GM12878 (cell line): ENCODE measurements around the gene NMRK1. TPM values are rescaled to one million over a fixed set of nuclear protein-coding genes. Genes with fewer than 3 reads are reported as not detected.

Experiments used
- ATAC-seq: fragments of 200-7000 bp; cut with Tn5 transposase; 3 replicates; pipeline ENCODE4 v1.9.1; 2020; ENCODE audit warnings: mild to moderate bottlenecking, moderate library complexity
- BruUV-seq: library from RNA; stranded (reverse); fragments of 400-500 nt; replicated peaks from 2 replicates; lab custom pipeline; 2021; lab: Mats Ljungman, UMichigan
- CTCF ChIA-PET: fragments of 300-600 bp; sonication (Branson Sonifier 250); formaldehyde crosslinking; extraction: SDS; loops from one replicate; lab custom pipeline; 2021; ENCODE audit warnings: inconsistent platforms; lab: Yijun Ruan, JAX
- POLR2A ChIA-PET: fragments of 350-600 bp; formaldehyde crosslinking; extraction: SDS; loops from one replicate; lab custom pipeline; 2021; ENCODE audit warnings: inconsistent platforms; lab: Charles Lee
- RAD21 ChIA-PET: fragments of 300-600 bp; sonication (Branson Sonifier 250); formaldehyde crosslinking; loops from one replicate; lab custom pipeline; 2023; ENCODE audit warnings: antibody characterized with exemption; ENCODE audit not compliant: unreplicated experiment; lab: Charles Lee
- SMC1A ChIA-PET: fragments of 300-600 bp; sonication (Branson Sonifier 250); formaldehyde crosslinking; loops from one replicate; lab custom pipeline; 2023; ENCODE audit not compliant: unreplicated experiment, uncharacterized antibody; lab: Charles Lee
- DNase-seq: peaks from one replicate; pipeline ENCODE4 v3.0.0-alpha.2; 2011; ENCODE audit warnings: low read depth, low spot score
- FAIRE-seq: peaks from 3 replicates; lab custom pipeline; 2011; peaks lifted over from hg19 to GRCh38; lab: Jason Lieb, UNC
- H2AFZ ChIP-seq: 2 replicates; pipeline ENCODE4 v1.6.0; 2011; ENCODE audit warnings: low read depth, low read length, control low read depth; ENCODE audit not compliant: control insufficient read depth
- H3K27ac ChIP-seq: 2 replicates; pipeline ENCODE4 v1.5.1; 2011; ENCODE audit warnings: control low read depth; ENCODE audit not compliant: control insufficient read depth, insufficient read depth
- H3K27me3 ChIP-seq, 2 experiments: replicated peaks in 1 of 2; 2 replicates each; pipeline versions ENCODE4 v1.6.0 to v1.6.1; 2011; ENCODE audit warnings: low read length in 1 of 2; ENCODE audit not compliant: control insufficient read depth in 2 of 2, insufficient read depth in 2 of 2
- H3K36me3 ChIP-seq, 2 experiments: 2 replicates each; pipeline ENCODE4 v1.5.1; 2011; ENCODE audit warnings: low read length in 1 of 2; ENCODE audit not compliant: control insufficient read depth in 2 of 2, insufficient read depth in 2 of 2
- H3K4me1 ChIP-seq: 2 replicates; pipeline ENCODE4 v1.6.1; 2011; ENCODE audit warnings: mild to moderate bottlenecking, low read length, moderate library complexity, mixed read lengths; ENCODE audit not compliant: control insufficient read depth, insufficient read depth
- H3K4me2 ChIP-seq: 2 replicates; pipeline ENCODE4 v1.6.0; 2011; ENCODE audit warnings: control low read depth; ENCODE audit not compliant: control insufficient read depth, insufficient read depth
- H3K4me3 ChIP-seq: fragments of 200-600 bp; sonication (generic); 2 replicates; pipeline ENCODE4 v1.5.1; 2016
- H3K79me2 ChIP-seq: 2 replicates; pipeline ENCODE4 v1.6.0; 2011; ENCODE audit warnings: low read length; ENCODE audit not compliant: control insufficient read depth, insufficient read depth
- H3K9ac ChIP-seq: 2 replicates; pipeline ENCODE4 v1.8.0; 2011; ENCODE audit warnings: low read length, control low read depth, mixed read lengths; ENCODE audit not compliant: control insufficient read depth, insufficient read depth
- H3K9me3 ChIP-seq: replicated peaks from 3 replicates; pipeline ENCODE4 v1.5.1; 2011; ENCODE audit warnings: mild to moderate bottlenecking, low read length; ENCODE audit not compliant: control insufficient read depth, insufficient read depth
- H4K20me1 ChIP-seq: 2 replicates; pipeline ENCODE4 v1.6.0; 2011; ENCODE audit not compliant: control insufficient read depth, insufficient read depth
- ATF2 ChIP-seq: IDR thresholded peaks from 2 replicates; pipeline ENCODE4 v1.6.1; 2012; ENCODE audit warnings: low read length, inconsistent platforms
- BCL11A ChIP-seq: IDR thresholded peaks from 2 replicates; pipeline ENCODE4 v1.6.1; 2011; ENCODE audit warnings: low read depth, low read length
- CBX5 ChIP-seq: sonication (generic); IDR thresholded peaks from 2 replicates; pipeline ENCODE4 v1.6.1; 2016; ENCODE audit warnings: low read depth, moderate library complexity, mild to moderate bottlenecking, inconsistent platforms
- CEBPB ChIP-seq, 2 experiments: fragments of 150-350 bp in 1 of 2; IDR thresholded peaks; 2 replicates each; pipeline ENCODE4 v1.6.1; 2012 to 2014; ENCODE audit warnings: low read depth in 2 of 2, low read length in 2 of 2, borderline replicate concordance in 1 of 2, inconsistent platforms in 1 of 2
- ETV6 ChIP-seq, 2 experiments: fragments of 450-650 bp in 1 of 2; IDR thresholded peaks in 1 of 2; conservative IDR thresholded peaks in 1 of 2; 2 replicates each; pipeline ENCODE4 v1.6.1; 2014; ENCODE audit warnings: antibody characterized with exemption in 1 of 2, borderline replicate concordance in 1 of 2, low read depth in 1 of 2, mild to moderate bottlenecking in 1 of 2, moderate library complexity in 1 of 2
- NR2C2 ChIP-seq: IDR thresholded peaks from 2 replicates; pipeline ENCODE4 v1.6.1; 2011; ENCODE audit warnings: borderline replicate concordance, low read depth; ENCODE audit not compliant: control insufficient read depth, insufficient read length
- POLR2AphosphoS2 ChIP-seq: IDR thresholded peaks from 2 replicates; pipeline ENCODE4 v1.6.1; 2011; ENCODE audit warnings: low read depth, mild to moderate bottlenecking, low read length, improper control_type of control experiment, moderate library complexity
- SMAD1 ChIP-seq: fragments of 450-650 bp; IDR thresholded peaks from 2 replicates; pipeline ENCODE4 v1.6.1; 2018; ENCODE audit warnings: mild to moderate bottlenecking, low read depth; ENCODE audit not compliant: partially characterized antibody
- SMAD5 ChIP-seq: IDR thresholded peaks from 2 replicates; pipeline ENCODE4 v1.6.1; 2016; ENCODE audit warnings: antibody characterized with exemption, low read depth
- TCF3 ChIP-seq: IDR thresholded peaks from 2 replicates; pipeline ENCODE4 v1.6.1; 2012; ENCODE audit warnings: low read depth, mild to moderate bottlenecking, low read length, borderline replicate concordance; ENCODE audit not compliant: insufficient read depth
- WGBS: methylation state at CpG from one replicate; pipeline ENCODE4 v1.1.6; 2016; ENCODE audit warnings: low lambda C conversion rate; ENCODE audit not compliant: insufficient replicate concordance, insufficient coverage; ENCODE audit errors: missing lambda C conversion rate; 5-methylcytosine and 5-hydroxymethylcytosine counted together
- in situ Hi-C: fragments of 300-500 bp; cut with MboI; formaldehyde crosslinking; loops from 9 replicates; pipeline ENCODE4 v1.14.3; 2018; ENCODE audit warnings: mixed read lengths
- intact Hi-C: fragments of 100-400 bp; cut with micrococcal nuclease; formaldehyde crosslinking; loops from one replicate; pipeline ENCODE4 v1.14.2; 2022; ENCODE audit not compliant: unreplicated experiment
- polyA plus RNA-seq, 11 experiments: library from polyadenylated mRNA; depleted of rRNA in 4 of 11; unstranded in 6 of 11; stranded (reverse) in 5 of 11; fragments of >200 nt; fragmentation: Nextera tagmentation in 4 of 11; fragmentation: Illumina TruSeq in 1 of 11; extraction: Ambion mirVana in 4 of 11; extraction: Trizol in 1 of 11; gene quantifications; 1 replicate in 1 of 11; 2 replicates in 10 of 11; pipeline versions ENCODE4 v1.2.1 to v1.2.3, GENCODE V29; 2011 to 2016; ENCODE audit warnings: inconsistent platforms in 2 of 11, missing spikeins in 2 of 11, low read depth in 1 of 11
- total RNA-seq, 4 experiments: library from RNA; depleted of rRNA in 3 of 4; stranded (reverse); fragments of >200 nt in 3 of 4; fragmentation: Illumina TruSeq in 1 of 4; extraction: Trizol in 1 of 4; gene quantifications; 2 replicates each; pipeline versions ENCODE4 v1.2.1 to v1.2.3, GENCODE V29; 2013 to 2021
- TF ChIP-seq, protein P1 (sequence below): fragments of 450-650 bp; formaldehyde crosslinking; IDR thresholded peaks from 2 replicates; pipeline ENCODE4 v1.4.0; 2020; ENCODE audit warnings: mild to moderate bottlenecking, moderate library complexity
- TF ChIP-seq, protein P2 (sequence below): fragments of 450-650 bp; IDR thresholded peaks from 2 replicates; pipeline ENCODE4 v1.6.1; 2017; ENCODE audit warnings: mild to moderate bottlenecking, moderate library complexity

NMRK1 gene
- total and polyA plus RNA-seq, 10 of the 15 experiments (the other 5 are each of a cell fraction or from before 2014, with no cell fraction given), result 8.4 to 17.2 (median 12.1) TPM

GRCh38 chr9:75131700-75132099, 43.7 kb upstream of the NMRK1 start:
- in situ Hi-C loops, result no loop called here
- 100% methylated on average over 3 of the region's 3 CpGs for WGBS
- TF ChIP-seq TCF3, result no peak
- no peak for TF ChIP-seq POLR2AphosphoS2
- no peak for TF ChIP-seq SMAD1
- TF ChIP-seq ETV6 (conservative IDR thresholded peaks at IDR 0.05 in 1 of 2, IDR thresholded peaks at IDR 0.05 in 1 of 2; ENCODE audit: borderline replicate concordance in 1 of 2, low read depth in 1 of 2), result no peak
- TF ChIP-seq, protein P1, sequence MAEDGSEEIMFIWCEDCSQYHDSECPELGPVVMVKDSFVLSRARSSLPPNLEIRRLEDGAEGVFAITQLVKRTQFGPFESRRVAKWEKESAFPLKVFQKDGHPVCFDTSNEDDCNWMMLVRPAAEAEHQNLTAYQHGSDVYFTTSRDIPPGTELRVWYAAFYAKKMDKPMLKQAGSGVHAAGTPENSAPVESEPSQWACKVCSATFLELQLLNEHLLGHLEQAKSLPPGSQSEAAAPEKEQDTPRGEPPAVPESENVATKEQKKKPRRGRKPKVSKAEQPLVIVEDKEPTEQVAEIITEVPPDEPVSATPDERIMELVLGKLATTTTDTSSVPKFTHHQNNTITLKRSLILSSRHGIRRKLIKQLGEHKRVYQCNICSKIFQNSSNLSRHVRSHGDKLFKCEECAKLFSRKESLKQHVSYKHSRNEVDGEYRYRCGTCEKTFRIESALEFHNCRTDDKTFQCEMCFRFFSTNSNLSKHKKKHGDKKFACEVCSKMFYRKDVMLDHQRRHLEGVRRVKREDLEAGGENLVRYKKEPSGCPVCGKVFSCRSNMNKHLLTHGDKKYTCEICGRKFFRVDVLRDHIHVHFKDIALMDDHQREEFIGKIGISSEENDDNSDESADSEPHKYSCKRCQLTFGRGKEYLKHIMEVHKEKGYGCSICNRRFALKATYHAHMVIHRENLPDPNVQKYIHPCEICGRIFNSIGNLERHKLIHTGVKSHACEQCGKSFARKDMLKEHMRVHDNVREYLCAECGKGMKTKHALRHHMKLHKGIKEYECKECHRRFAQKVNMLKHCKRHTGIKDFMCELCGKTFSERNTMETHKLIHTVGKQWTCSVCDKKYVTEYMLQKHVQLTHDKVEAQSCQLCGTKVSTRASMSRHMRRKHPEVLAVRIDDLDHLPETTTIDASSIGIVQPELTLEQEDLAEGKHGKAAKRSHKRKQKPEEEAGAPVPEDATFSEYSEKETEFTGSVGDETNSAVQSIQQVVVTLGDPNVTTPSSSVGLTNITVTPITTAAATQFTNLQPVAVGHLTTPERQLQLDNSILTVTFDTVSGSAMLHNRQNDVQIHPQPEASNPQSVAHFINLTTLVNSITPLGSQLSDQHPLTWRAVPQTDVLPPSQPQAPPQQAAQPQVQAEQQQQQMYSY (CRISPR knock-in tag), result no peak
- TF ChIP-seq, protein P2, sequence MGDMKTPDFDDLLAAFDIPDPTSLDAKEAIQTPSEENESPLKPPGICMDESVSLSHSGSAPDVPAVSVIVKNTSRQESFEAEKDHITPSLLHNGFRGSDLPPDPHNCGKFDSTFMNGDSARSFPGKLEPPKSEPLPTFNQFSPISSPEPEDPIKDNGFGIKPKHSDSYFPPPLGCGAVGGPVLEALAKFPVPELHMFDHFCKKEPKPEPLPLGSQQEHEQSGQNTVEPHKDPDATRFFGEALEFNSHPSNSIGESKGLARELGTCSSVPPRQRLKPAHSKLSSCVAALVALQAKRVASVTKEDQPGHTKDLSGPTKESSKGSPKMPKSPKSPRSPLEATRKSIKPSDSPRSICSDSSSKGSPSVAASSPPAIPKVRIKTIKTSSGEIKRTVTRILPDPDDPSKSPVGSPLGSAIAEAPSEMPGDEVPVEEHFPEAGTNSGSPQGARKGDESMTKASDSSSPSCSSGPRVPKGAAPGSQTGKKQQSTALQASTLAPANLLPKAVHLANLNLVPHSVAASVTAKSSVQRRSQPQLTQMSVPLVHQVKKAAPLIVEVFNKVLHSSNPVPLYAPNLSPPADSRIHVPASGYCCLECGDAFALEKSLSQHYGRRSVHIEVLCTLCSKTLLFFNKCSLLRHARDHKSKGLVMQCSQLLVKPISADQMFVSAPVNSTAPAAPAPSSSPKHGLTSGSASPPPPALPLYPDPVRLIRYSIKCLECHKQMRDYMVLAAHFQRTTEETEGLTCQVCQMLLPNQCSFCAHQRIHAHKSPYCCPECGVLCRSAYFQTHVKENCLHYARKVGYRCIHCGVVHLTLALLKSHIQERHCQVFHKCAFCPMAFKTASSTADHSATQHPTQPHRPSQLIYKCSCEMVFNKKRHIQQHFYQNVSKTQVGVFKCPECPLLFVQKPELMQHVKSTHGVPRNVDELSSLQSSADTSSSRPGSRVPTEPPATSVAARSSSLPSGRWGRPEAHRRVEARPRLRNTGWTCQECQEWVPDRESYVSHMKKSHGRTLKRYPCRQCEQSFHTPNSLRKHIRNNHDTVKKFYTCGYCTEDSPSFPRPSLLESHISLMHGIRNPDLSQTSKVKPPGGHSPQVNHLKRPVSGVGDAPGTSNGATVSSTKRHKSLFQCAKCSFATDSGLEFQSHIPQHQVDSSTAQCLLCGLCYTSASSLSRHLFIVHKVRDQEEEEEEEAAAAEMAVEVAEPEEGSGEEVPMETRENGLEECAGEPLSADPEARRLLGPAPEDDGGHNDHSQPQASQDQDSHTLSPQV, result no peak
- TF ChIP-seq BCL11A, result no peak
- no peak for TF ChIP-seq CBX5
- no peak for TF ChIP-seq ATF2
- TF ChIP-seq NR2C2, result no peak
- TF ChIP-seq SMAD5, result no peak
- no peak for TF ChIP-seq CEBPB (IDR thresholded peaks at IDR 0.05; ENCODE audit: borderline replicate concordance in 1 of 2, low read depth in 2 of 2, low read length in 2 of 2)
- TF ChIP-seq, all 136 proteins: peak for 0
- Histone ChIP-seq H3K9me3 (no peaks in the 10 kb centered on the region), H3K79me2 (no peaks in the 10 kb centered on the region), H3K4me1 (no peaks in the 10 kb centered on the region), H3K27ac (no peak overlapping the region), H3K9ac (no peak overlapping the region), H3K36me3 (peaks cover 4 to 18% of the 10 kb centered on the region in 2 experiments), H3K4me2 (no peak overlapping the region), H4K20me1 (no peaks in the 10 kb centered on the region), H3K27me3 (no peaks in the 10 kb centered on the region), H2AFZ (no peak overlapping the region), H3K4me3 (no peak overlapping the region)
- no TSS peak for BruUV-seq
- POLR2A ChIA-PET, result no interaction called here
- no peak for FAIRE-seq
- SMC1A ChIA-PET, result no interaction called here
- CTCF ChIA-PET, result no interaction called here
- RAD21 ChIA-PET, result no interaction called here
- no peak for ATAC-seq
- DNase-seq, result no peak
- intact Hi-C loops, result no loop called here
